ENCODE results near the gene MAP1LC3B.

- TF ChIP-seq EZH2phosphoT487 (IDR thresholded peaks at IDR 0.05; ENCODE audit: borderline replicate concordance, low read length), result no peak
- TF ChIP-seq CTCF (IDR thresholded peaks at IDR 0.05; ENCODE audit: low read depth, low read length, poor library complexity, severe bottlenecking), result no peak
Observed at GRCh38 chr16:87412371-87412995, 20.3 kb downstream of the MAP1LC3B start.

Data from DOHH2 (cell line).